GM19238 (cell line): ENCODE data around the gene AOC3.
"Not testable (repeated sequence)": the region's sequence is repeated elsewhere in the genome, so short reads cannot be mapped to it uniquely, and the experiment has no call there.

Source experiments
- DNase-seq: peaks from one replicate; pipeline ENCODE4 v3.0.0; 2011; ENCODE audit warnings: low spot score; ENCODE audit not compliant: insufficient read length

Gene AOC3

GRCh38 chr17:42843358-42843934 lies 7.6 kb upstream of the AOC3 start:
- no peak for DNase-seq

- DNase-seq: no peak
These were observed 6.7 kb upstream of the AOC3 start, which contains the start of gene AOC2 for GRCh38 chr17:42844271-42844670. Gene AOC2 (plus strand): TSS chr17:42844580. CDS start chr17:42844627, 47 bp downstream.

- DNase-seq: no peak
These were observed 6.0 kb upstream of the AOC3 start for GRCh38 chr17:42844761-42845555.

GRCh38 chr17:42845556-42845917 lies 5.5 kb upstream of the AOC3 start:
- no peak for DNase-seq

GRCh38 chr17:42845918-42846593 lies 4.9 kb upstream of the AOC3 start:
- no peak for DNase-seq

GRCh38 chr17:42846594-42847280 lies 4.3 kb upstream of the AOC3 start:
- no peak for DNase-seq

GRCh38 chr17:42848093-42848492 lies 2.9 kb upstream of the AOC3 start:
- no peak for DNase-seq

- no peak for DNase-seq
These were observed 2.0 kb upstream of the AOC3 start for GRCh38 chr17:42849031-42849430.

- no peak for DNase-seq
These were observed 1.4 kb upstream of the AOC3 start for GRCh38 chr17:42849451-42850181.

- DNase-seq: not testable (repeated sequence)
These were observed 607 bp downstream of the AOC3 start for GRCh38 chr17:42851371-42852240.

- no peak for DNase-seq
These were observed 1.4 kb downstream of the AOC3 start for GRCh38 chr17:42852351-42852750.

GRCh38 chr17:42853004-42853403 lies 2.0 kb downstream of the AOC3 start:
- no peak for DNase-seq

GRCh38 chr17:42853597-42853967 lies 2.6 kb downstream of the AOC3 start:
- DNase-seq: no peak

- DNase-seq: no peak
These were observed 3.2 kb downstream of the AOC3 start for GRCh38 chr17:42853968-42854790.

- DNase-seq: no peak
These were observed 4.1 kb downstream of the AOC3 start for GRCh38 chr17:42855048-42855596.

GRCh38 chr17:42856093-42856492 lies 5.1 kb downstream of the AOC3 start:
- not testable (repeated sequence) for DNase-seq

GRCh38 chr17:42856516-42856915 lies 5.5 kb downstream of the AOC3 start:
- not testable (repeated sequence) for DNase-seq

- no peak for DNase-seq
These were observed 6.4 kb downstream of the AOC3 start for GRCh38 chr17:42857389-42857788.

GRCh38 chr17:42865638-42866094 lies 14.7 kb downstream of the AOC3 start:
- no peak for DNase-seq
